GM12874 (cell line): ENCODE data around the gene PACS1.

Experiments
- TF ChIP-seq, protein P1 (sequence below): IDR thresholded peaks from 2 replicates; pipeline ENCODE4 v1.5.1; 2011; ENCODE audit warnings: low read depth, mild to moderate bottlenecking, control low read depth, low read length, moderate library complexity; ENCODE audit not compliant: insufficient read depth

Gene PACS1

DNA sequence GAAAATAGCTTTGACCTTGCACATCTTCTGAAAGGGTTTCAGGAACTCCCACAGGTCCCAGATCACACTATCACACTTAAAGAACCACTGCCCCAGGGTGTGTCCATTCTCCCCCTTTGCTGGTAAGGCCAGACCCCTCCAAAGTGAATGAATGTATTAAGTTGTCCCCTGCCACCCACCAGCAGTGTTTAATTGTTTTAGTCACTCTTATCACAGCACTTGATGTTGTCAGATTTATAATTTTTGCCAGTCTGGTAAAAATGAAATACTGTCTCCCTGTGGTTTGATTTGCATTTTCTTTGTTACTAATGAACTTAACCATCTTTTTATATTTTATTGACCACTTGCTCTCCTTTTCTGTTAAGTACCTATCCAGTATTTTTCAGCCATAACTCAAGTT lies 108.8 kb downstream of the PACS1 start:
- TF ChIP-seq, protein P1, sequence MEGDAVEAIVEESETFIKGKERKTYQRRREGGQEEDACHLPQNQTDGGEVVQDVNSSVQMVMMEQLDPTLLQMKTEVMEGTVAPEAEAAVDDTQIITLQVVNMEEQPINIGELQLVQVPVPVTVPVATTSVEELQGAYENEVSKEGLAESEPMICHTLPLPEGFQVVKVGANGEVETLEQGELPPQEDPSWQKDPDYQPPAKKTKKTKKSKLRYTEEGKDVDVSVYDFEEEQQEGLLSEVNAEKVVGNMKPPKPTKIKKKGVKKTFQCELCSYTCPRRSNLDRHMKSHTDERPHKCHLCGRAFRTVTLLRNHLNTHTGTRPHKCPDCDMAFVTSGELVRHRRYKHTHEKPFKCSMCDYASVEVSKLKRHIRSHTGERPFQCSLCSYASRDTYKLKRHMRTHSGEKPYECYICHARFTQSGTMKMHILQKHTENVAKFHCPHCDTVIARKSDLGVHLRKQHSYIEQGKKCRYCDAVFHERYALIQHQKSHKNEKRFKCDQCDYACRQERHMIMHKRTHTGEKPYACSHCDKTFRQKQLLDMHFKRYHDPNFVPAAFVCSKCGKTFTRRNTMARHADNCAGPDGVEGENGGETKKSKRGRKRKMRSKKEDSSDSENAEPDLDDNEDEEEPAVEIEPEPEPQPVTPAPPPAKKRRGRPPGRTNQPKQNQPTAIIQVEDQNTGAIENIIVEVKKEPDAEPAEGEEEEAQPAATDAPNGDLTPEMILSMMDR: no peak

DNA sequence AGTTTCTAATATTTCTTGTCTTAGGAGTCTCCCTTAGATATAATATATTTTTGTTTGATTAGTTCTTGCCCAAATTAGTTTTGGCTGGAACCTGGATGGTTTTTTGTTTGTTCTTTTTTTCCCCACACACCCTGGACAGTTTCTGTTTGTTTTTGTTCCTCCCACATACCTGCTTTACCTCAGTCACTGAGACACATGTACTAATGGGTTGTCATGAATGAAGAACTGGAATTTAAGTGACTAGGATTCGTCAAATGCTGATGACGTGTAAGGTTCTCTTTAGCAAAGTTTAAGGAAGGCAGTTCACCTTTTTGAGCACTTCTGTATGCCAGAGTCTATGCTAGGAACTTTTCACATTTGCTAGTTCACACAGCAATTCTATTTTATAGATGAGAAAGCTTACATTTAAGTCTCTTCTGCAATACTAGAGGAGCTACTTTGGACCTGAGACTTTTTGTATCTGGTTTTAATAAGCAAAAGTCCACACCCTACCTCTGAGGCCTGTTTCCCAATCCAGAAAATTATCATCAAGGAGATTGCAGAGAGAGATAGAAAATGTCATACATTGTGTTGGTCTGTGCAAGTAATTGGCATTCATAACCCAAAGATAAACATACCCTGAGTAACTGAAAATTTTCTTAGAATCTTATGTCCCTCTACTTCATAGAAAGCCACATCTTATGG lies 111.7 kb downstream of the PACS1 start:
- TF ChIP-seq, protein P1: no peak

DNA sequence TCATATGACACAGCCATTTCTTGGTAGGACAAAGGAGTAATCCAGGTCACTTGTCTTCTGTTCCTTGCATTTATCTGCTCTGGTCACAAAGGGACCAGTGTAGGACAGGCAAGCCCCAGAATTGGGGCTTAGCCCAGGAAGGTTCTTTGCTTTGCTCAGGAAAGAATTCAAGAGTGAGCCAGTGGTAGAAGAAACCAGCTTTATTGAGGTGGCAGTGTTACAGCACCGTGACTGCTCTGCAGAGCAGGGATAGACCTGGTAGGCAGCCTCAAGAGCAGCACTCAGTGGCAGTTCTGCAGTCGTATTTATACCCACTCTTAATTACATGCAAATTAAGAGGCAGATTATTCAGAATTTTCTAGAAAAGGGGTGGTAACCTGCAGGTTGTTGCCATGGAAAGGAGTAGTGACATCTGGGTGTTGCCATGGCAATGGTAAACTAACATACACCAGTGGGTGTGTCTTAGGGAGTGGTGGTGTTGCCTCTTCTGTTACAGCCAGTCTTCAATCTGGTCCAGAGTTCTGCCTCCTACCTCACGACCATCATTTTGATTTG lies 113.5 kb downstream of the PACS1 start:
- TF ChIP-seq, protein P1: no peak

DNA sequence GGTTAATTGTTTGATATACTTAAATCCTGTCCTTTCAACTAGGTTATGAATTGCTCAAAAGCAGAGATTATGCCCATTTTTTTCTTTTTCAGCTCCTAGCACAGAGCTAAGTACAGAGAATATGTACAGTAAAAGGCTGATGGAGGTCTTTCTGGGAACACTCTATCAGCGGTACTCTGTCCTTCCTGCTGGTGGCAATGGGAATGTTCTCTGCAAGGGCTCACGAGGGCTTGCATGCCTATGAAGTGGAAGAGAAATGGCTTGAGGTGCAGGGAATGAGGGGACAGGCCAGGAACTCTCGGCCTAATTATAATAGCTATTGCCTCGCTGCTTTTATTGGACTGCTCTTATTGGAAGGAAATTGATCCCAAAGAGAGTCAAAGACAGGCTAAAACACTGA lies 114.7 kb downstream of the PACS1 start:
- TF ChIP-seq, protein P1: no peak

DNA sequence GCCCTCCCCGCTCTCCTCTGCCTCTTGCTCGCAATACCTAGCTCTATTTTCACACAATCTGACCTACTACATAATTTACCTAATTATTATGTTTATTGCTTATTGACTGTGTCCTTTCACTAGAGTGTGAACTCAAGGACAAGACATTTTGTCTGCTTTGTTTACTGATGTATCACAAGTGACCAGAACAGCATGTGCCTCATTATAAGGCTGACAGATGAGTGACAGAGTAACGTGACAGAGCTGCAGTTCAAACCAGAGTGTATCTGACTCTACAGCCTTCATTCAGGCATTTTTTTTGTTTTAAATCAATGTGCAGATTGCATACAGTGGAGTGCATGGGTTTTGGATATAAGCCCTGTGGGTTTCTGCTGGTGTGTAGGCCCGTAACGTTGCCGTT lies 116.4 kb downstream of the PACS1 start:
- TF ChIP-seq, protein P1: no peak

DNA sequence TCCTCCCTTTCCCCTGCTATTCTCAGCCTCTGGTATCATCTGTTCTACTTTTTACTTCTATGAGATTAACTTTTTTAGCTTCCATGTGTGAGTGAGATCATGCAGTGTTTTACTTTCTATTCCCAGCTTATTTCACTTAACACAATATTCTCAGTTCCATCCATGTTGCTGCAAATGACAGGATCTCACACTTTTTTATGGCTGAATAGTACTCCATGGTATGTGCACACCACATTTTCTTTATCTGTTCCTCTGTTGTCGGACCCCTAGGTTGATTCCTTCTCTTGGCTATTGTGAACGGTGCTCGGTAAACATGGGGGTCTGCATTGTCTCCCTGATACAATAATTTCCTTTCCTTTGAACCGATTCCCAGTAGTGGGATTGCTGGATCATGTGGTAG lies 117.4 kb downstream of the PACS1 start:
- TF ChIP-seq, protein P1: no peak

DNA sequence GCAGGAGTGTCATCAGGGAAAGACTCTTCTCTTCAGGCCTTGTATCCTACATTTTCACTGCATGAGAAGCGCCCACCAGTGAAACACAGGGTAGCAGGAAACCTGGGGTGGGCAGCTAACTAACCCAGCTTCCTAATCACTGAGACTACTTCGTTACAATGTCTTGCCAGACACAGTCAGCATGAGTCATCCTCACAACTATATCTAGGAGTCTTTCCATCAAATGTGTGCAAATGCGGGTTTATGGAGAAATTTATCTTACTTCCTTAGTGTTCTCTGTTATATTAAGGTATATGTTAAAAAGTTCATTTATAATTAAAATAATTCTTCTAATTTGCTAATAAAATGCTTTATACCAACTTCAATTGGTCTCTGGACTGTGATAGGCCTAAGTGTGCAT lies 118.5 kb downstream of the PACS1 start:
- TF ChIP-seq, protein P1: no peak
